Effector memory CD4-positive, alpha-beta T cell (primary cell): ENCODE data around the gene RFXANK.

Experiments
- DNase-seq, 3 donors: peaks; one replicate each; pipeline ENCODE4 v3.0.0-alpha.2; 2020
- H3K27ac ChIP-seq: 2 replicates; pipeline ENCODE4 v1.7.0; 2013; ENCODE audit warnings: mild to moderate bottlenecking, low read length, moderate library complexity; ENCODE audit not compliant: insufficient read depth, poor library complexity, severe bottlenecking
- H3K27me3 ChIP-seq: replicated peaks from 2 replicates; pipeline ENCODE4 v1.7.0; 2013; ENCODE audit warnings: mild to moderate bottlenecking, low read length; ENCODE audit not compliant: insufficient read depth, control insufficient read depth, poor library complexity, severe bottlenecking
- H3K36me3 ChIP-seq: 2 replicates; pipeline ENCODE4 v1.7.0; 2013; ENCODE audit warnings: mild to moderate bottlenecking, low read length, moderate library complexity; ENCODE audit not compliant: control insufficient read depth, insufficient read depth
- H3K4me1 ChIP-seq: 2 replicates; pipeline ENCODE4 v1.7.0; 2013; ENCODE audit warnings: low read length, mild to moderate bottlenecking; ENCODE audit not compliant: control insufficient read depth, insufficient read depth, poor library complexity, severe bottlenecking
- H3K4me3 ChIP-seq: 2 replicates; pipeline ENCODE4 v1.7.0; 2013; ENCODE audit warnings: low read length, low read depth, mild to moderate bottlenecking; ENCODE audit not compliant: insufficient read depth, poor library complexity, severe bottlenecking
- H3K9me3 ChIP-seq: 2 replicates; pipeline ENCODE4 v1.7.0; 2013; ENCODE audit warnings: mild to moderate bottlenecking, low read length, moderate library complexity; ENCODE audit not compliant: control insufficient read depth

Gene RFXANK

DNA sequence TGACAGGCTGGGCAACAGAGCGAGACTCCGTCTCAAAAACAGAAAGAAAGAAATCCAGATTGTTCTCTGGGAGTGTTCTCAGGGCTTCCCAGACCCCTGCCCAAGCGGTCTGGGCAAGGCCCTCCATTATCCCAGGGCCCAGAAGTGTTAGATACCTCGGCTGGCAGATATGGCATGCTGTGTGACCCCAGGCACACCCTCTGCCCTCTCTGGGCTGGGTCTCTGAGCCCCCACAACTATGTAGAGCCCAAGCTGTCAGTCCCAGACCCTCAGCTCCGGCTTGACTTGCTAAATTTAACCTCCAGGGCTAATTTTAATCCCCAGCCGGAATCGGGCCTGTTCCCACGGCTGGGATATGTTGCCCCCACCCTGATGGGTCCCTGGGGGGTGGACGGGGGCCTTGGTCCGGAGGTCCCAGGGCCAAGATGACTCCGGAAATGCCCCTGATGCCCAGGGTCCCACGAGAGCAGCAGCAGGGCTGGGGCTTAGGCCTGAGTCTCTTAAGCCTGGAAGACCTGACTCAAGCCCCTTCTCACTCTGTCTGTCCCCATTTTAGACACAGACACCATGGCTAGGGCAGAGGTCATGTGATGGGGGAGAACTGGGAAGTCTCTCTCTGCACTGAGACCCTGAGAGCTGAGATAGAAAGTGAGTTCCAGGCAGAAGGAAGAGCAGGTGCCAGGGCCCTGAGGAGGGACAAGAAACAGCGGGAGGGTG lies 39.2 kb upstream of the RFXANK start:
- no peaks in the 10 kb centered on the region for H3K27me3 ChIP-seq
- peaks cover 14% of the 10 kb centered on the region for H3K36me3 ChIP-seq
- H3K9me3 ChIP-seq = no peaks in the 10 kb centered on the region
- no peaks in the 10 kb centered on the region for H3K4me1 ChIP-seq
- H3K27ac ChIP-seq = no peak overlapping the region
- DNase-seq = no peak
- H3K4me3 ChIP-seq = no peak overlapping the region

DNA sequence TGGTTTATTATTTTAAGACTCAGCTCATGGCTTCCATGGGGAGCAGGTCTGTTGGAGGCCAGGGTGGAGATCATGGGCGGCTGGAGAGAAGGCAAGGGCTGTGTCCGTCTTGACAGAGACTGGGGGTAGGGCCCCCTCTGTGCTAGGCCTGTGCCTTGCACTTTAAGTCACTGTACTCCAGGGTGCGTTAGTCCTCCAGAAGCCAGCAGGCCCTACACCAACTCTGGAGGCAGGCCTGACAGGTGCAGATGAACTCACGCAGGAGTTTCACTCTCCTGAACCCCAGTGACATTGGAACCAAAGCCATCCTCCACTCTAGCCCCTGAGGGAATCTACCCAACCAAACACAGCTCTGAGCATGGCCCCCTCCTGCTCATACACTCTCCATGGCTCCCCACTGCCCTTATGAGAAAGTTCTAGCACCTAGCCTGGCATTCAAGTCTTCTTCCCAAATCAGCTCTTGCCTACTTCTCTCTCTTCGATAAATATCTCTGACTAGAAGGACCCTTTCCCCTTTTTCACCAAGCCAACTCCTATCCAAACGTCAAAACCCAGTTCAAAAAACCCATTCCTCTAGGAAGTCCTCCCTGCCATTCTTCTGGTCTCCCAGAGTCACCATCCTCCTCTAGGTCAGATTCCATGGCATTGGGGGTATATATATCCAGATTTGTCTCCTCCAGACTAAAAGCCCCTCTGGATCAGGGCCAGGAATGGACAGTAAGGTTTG lies 37.1 kb upstream of the RFXANK start:
- Histone ChIP-seq H3K4me1 (no peaks in the 10 kb centered on the region), H3K27me3 (no peaks in the 10 kb centered on the region), H3K9me3 (no peaks in the 10 kb centered on the region), H3K4me3 (no peak overlapping the region), H3K36me3 (peaks cover 10% of the 10 kb centered on the region), H3K27ac (no peak overlapping the region)
- DNase-seq = no peak

GRCh38 chr19:19155495-19156219 lies 36.4 kb upstream of the RFXANK start:
- Histone ChIP-seq H3K4me3 (no peak overlapping the region), H3K27ac (no peak overlapping the region), H3K36me3 (peaks cover 10% of the 10 kb centered on the region), H3K27me3 (no peaks in the 10 kb centered on the region), H3K4me1 (no peaks in the 10 kb centered on the region), H3K9me3 (no peaks in the 10 kb centered on the region)
- DNase-seq = no peak

DNA sequence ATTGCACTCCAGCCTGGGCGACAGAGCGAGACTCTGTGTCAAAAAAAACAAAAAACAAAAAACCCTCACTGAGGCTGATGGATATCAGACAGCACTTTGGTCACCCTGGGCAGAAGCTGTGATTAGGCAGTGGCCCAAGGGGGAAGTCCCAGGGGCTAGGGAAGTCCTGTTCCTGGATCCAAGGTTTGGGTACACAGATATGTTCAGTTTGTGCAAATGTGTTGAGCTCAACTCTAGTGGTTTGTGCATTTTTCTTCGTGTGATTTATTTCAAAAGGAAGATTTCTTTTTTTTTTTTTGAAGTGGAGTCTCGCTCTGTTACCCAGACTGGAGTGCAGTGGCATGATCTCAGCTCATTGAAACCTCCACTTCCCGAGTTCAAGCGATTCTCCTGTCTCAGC lies 34.2 kb upstream of the RFXANK start:
- no peak overlapping the region for H3K27ac ChIP-seq
- no peak overlapping the region for H3K4me3 ChIP-seq
- H3K27me3 ChIP-seq = no peaks in the 10 kb centered on the region
- peaks cover 10% of the 10 kb centered on the region for H3K36me3 ChIP-seq
- DNase-seq = no peak
- H3K9me3 ChIP-seq = no peaks in the 10 kb centered on the region
- H3K4me1 ChIP-seq = no peaks in the 10 kb centered on the region

- no peaks in the 10 kb centered on the region for H3K4me1 ChIP-seq
These were observed 32.5 kb upstream of the RFXANK start for GRCh38 chr19:19159534-19159933.

GRCh38 chr19:19160461-19161035 lies 31.5 kb upstream of the RFXANK start:
- H3K27me3 ChIP-seq = no peaks in the 10 kb centered on the region
- no peak overlapping the region for H3K4me3 ChIP-seq
- no peak for DNase-seq
- no peaks in the 10 kb centered on the region for H3K9me3 ChIP-seq
- H3K36me3 ChIP-seq = peaks cover 13% of the 10 kb centered on the region
- no peaks in the 10 kb centered on the region for H3K4me1 ChIP-seq
- H3K27ac ChIP-seq = no peak overlapping the region

More at GRCh38 chr19:19159534-19159933, 32.5 kb upstream of the RFXANK start:
- no peak for DNase-seq
- Histone ChIP-seq H3K9me3 (no peaks in the 10 kb centered on the region), H3K27me3 (no peaks in the 10 kb centered on the region), H3K27ac (no peak overlapping the region), H3K4me3 (no peak overlapping the region), H3K36me3 (peaks cover 10% of the 10 kb centered on the region)

DNA sequence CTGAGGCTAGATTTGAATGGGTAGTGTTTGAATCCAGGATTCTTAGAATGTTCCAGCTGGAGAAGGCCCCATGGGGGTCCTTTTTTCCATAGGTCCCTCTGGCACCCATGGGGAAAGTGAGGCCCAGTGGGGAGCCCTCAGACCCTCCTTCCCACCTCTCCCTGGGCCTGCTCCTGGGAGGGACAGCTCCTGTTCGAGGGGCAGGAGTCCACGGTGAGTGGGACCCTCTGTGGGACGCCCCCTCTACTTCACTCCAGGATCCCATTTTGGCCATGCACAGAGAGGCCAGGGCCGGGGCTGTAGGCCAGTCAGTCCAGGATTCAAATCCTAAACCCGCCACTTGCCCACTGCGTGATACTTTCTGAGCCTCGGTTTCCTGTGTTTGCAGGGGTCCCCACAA lies 29.6 kb upstream of the RFXANK start:
- Histone ChIP-seq H3K9me3 (no peaks in the 10 kb centered on the region), H3K36me3 (peaks cover 3% of the 10 kb centered on the region), H3K4me3 (no peak overlapping the region), H3K4me1 (no peaks in the 10 kb centered on the region), H3K27me3 (no peaks in the 10 kb centered on the region), H3K27ac (no peak overlapping the region)
- DNase-seq = no peak

DNA sequence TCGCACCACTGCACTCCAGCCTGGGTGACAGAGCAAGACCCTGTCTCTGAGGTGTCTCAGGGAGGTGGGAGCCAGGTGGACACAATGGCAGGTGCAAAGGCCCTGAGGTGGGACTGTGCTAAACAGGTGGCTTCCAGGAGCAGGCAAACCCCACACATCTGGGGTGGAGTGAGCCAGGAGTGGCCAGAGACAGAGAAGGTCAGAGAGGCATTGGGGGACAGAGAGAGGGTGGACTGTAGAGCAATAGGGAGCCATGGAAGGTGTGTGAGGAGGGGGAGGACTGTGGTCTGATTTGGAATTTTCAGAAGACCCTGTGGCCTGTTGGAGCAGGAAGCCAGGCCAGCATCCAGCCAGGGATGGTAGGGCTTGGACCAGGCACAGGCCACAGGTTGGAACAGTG lies 26.7 kb upstream of the RFXANK start:
- Histone ChIP-seq H3K27ac (no peak overlapping the region), H3K36me3 (peaks cover 3% of the 10 kb centered on the region), H3K27me3 (no peaks in the 10 kb centered on the region), H3K9me3 (no peaks in the 10 kb centered on the region), H3K4me3 (no peak overlapping the region), H3K4me1 (peaks cover 8% of the 10 kb centered on the region)
- DNase-seq = no peak

GRCh38 chr19:19167612-19168011 lies 24.4 kb upstream of the RFXANK start:
- no peak for DNase-seq
- Histone ChIP-seq H3K4me1 (peaks cover 12% of the 10 kb centered on the region), H3K27me3 (no peaks in the 10 kb centered on the region)

More at GRCh38 chr19:19167612-19168011, 24.4 kb upstream of the RFXANK start:
- Histone ChIP-seq H3K36me3 (peaks cover 3% of the 10 kb centered on the region), H3K27ac (no peak overlapping the region), H3K4me3 (no peak overlapping the region), H3K9me3 (no peaks in the 10 kb centered on the region)
